ENCODE results near the gene FASTK.

FASTK gene

GRCh38 chr7:151059367-151060112, 21.1 kb downstream of the FASTK start, which contains the start of gene SLC4A2:
Gene SLC4A2 (plus strand): TSS chr7:151059589. CDS start chr7:151061988, 2,399 bp downstream.
- no peaks in the 10 kb centered on the region for H3K27me3 ChIP-seq (ENCODE audit: insufficient read depth, low read length, poor library complexity, severe bottlenecking)
- H3K79me2 ChIP-seq (ENCODE audit: insufficient read depth, low read length) = peaks cover 40% of the 10 kb centered on the region
- no peaks in the 10 kb centered on the region for H3K9me2 ChIP-seq (replicated peaks; ENCODE audit: low read depth, low read length)
- peak within 1 kb of the TSS; percentile 93 for H3K4me3 ChIP-seq (ENCODE audit: low read length, poor library complexity, severe bottlenecking)
- peaks cover 28% of the 10 kb centered on the region for H4K20me1 ChIP-seq (ENCODE audit: insufficient read depth, low read length, poor library complexity, severe bottlenecking)
- peak within 1 kb of the TSS; percentile 78 for H3K9ac ChIP-seq (ENCODE audit: low read depth, low read length, poor library complexity, severe bottlenecking)
- peak within 1 kb of the TSS; percentile 80 for H2AFZ ChIP-seq (ENCODE audit: low read length)
- peaks cover 31% of the 10 kb centered on the region for H3K4me1 ChIP-seq (ENCODE audit: insufficient read depth, low read length, poor library complexity, severe bottlenecking)
- H3F3A ChIP-seq (ENCODE audit: low read depth) = no peaks in the 10 kb centered on the region
- peaks cover 3% of the 10 kb centered on the region; the same call in 1 of the 2 replicates for H3K36me3 ChIP-seq (ENCODE audit: insufficient read depth, low read length)
- TF ChIP-seq, protein P1, sequence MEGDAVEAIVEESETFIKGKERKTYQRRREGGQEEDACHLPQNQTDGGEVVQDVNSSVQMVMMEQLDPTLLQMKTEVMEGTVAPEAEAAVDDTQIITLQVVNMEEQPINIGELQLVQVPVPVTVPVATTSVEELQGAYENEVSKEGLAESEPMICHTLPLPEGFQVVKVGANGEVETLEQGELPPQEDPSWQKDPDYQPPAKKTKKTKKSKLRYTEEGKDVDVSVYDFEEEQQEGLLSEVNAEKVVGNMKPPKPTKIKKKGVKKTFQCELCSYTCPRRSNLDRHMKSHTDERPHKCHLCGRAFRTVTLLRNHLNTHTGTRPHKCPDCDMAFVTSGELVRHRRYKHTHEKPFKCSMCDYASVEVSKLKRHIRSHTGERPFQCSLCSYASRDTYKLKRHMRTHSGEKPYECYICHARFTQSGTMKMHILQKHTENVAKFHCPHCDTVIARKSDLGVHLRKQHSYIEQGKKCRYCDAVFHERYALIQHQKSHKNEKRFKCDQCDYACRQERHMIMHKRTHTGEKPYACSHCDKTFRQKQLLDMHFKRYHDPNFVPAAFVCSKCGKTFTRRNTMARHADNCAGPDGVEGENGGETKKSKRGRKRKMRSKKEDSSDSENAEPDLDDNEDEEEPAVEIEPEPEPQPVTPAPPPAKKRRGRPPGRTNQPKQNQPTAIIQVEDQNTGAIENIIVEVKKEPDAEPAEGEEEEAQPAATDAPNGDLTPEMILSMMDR (conservative IDR thresholded peaks at IDR 0.05; ENCODE audit: low read length) = peak; percentile 51
- TF ChIP-seq EZH2phosphoT487 (IDR thresholded peaks at IDR 0.05; ENCODE audit: borderline replicate concordance) = no peak
- peak within 1 kb of the TSS; percentile 99 for H3K4me2 ChIP-seq (ENCODE audit: low read depth, low read length, poor library complexity, severe bottlenecking)
- H3K9me3 ChIP-seq (ENCODE audit: insufficient read depth, low read depth, low read length) = no peaks in the 10 kb centered on the region

DNA sequence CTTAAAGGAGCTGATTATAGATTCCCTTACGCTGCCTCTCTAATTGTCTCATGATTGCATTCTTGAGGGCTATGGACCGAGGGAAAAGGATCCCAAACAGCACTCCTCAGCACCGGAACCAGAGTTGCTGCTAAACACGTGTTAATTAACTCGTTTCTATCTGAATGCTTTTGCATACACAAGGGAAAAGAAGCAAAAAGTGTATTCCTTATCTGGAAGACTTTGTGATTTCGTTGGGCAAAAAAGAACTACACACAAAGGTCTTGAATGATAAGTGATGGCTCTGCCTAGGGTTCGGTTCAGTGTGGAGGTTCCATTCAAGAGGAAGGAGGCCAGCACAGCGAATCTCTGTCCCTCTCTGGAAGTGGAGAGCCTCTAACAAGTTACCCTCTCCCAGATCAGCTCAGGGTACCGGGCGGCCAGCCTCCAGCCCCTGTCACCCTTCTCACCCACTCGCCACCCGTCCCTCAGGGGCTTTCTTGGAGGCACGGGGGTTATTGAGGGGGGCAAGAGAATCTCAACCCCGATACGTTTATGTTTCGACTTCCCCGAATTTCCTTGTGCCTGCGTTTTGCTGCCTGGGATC, 21.7 kb downstream of the FASTK start:
- TF ChIP-seq, protein P1 (conservative IDR thresholded peaks at IDR 0.05; ENCODE audit: low read length) = no peak
- TF ChIP-seq EZH2phosphoT487 (IDR thresholded peaks at IDR 0.05; ENCODE audit: borderline replicate concordance) = no peak
- Histone ChIP-seq H3K27me3 (ENCODE audit: insufficient read depth, low read length, poor library complexity, severe bottlenecking) (no peaks in the 10 kb centered on the region), H3K36me3 (ENCODE audit: insufficient read depth, low read length) (no peaks in the 10 kb centered on the region), H3K79me2 (ENCODE audit: insufficient read depth, low read length) (peaks cover 40% of the 10 kb centered on the region), H3K9ac (ENCODE audit: low read depth, low read length, poor library complexity, severe bottlenecking) (peak overlapping the region; percentile 78), H4K20me1 (ENCODE audit: insufficient read depth, low read length, poor library complexity, severe bottlenecking) (peaks cover 28% of the 10 kb centered on the region), H3K9me3 (ENCODE audit: insufficient read depth, low read depth, low read length) (no peaks in the 10 kb centered on the region), H3F3A (ENCODE audit: low read depth) (no peaks in the 10 kb centered on the region), H3K9me2 (replicated peaks; ENCODE audit: low read depth, low read length) (no peaks in the 10 kb centered on the region), H3K4me2 (ENCODE audit: low read depth, low read length, poor library complexity, severe bottlenecking) (peak overlapping the region; percentile 99), H3K4me3 (ENCODE audit: low read length, poor library complexity, severe bottlenecking) (peak overlapping the region; percentile 93), H3K4me1 (ENCODE audit: insufficient read depth, low read length, poor library complexity, severe bottlenecking) (peaks cover 33% of the 10 kb centered on the region), H2AFZ (ENCODE audit: low read length) (peak overlapping the region; percentile 69)

- H3K4me2 ChIP-seq (ENCODE audit: low read depth, low read length, poor library complexity, severe bottlenecking) = peak overlapping the region; percentile 99
- H4K20me1 ChIP-seq (ENCODE audit: insufficient read depth, low read length, poor library complexity, severe bottlenecking) = peaks cover 28% of the 10 kb centered on the region
- H3K9me2 ChIP-seq (replicated peaks; ENCODE audit: low read depth, low read length) = no peaks in the 10 kb centered on the region
- H3F3A ChIP-seq (ENCODE audit: low read depth) = no peaks in the 10 kb centered on the region
- peak overlapping the region; percentile 78 for H3K9ac ChIP-seq (ENCODE audit: low read depth, low read length, poor library complexity, severe bottlenecking)
- peak overlapping the region; percentile 78 for H2AFZ ChIP-seq (ENCODE audit: low read length)
- no peaks in the 10 kb centered on the region for H3K36me3 ChIP-seq (ENCODE audit: insufficient read depth, low read length)
- H3K4me3 ChIP-seq (ENCODE audit: low read length, poor library complexity, severe bottlenecking) = peak overlapping the region; percentile 93
- TF ChIP-seq, protein P1 (conservative IDR thresholded peaks at IDR 0.05; ENCODE audit: low read length) = no peak
- TF ChIP-seq EZH2phosphoT487 (IDR thresholded peaks at IDR 0.05; ENCODE audit: borderline replicate concordance) = no peak
- H3K4me1 ChIP-seq (ENCODE audit: insufficient read depth, low read length, poor library complexity, severe bottlenecking) = peaks cover 40% of the 10 kb centered on the region
- H3K9me3 ChIP-seq (ENCODE audit: insufficient read depth, low read depth, low read length) = no peaks in the 10 kb centered on the region
- H3K79me2 ChIP-seq (ENCODE audit: insufficient read depth, low read length) = peaks cover 40% of the 10 kb centered on the region
- H3K27me3 ChIP-seq (ENCODE audit: insufficient read depth, low read length, poor library complexity, severe bottlenecking) = no peaks in the 10 kb centered on the region
Observed at GRCh38 chr7:151057989-151058780, 22.4 kb downstream of the FASTK start.

Measured in Loucy (cell line).